ENCODE measurements around the gene SYT1. TPM values are rescaled to one million over a fixed set of nuclear protein-coding genes. Genes with fewer than 3 reads are reported as not detected.
A peak's percentile ranks its signal among the peaks of the same experiment; 100 is the strongest.

The SYT1 gene
- total and polyA plus RNA-seq, 2 of the 4 experiments (the other 2 are of a cell fraction), result 2.8 to 3.0 TPM

- Histone ChIP-seq H4K5ac (ENCODE audit: low read depth, low read length) (peak overlapping the region; percentile 2; the same call in 1 of the 2 replicates), H3K4ac (ENCODE audit: low read depth, low read length) (0 out of 2 replicates have a peak overlapping the region, but pooled peaks have one; percentile 35), H3K27ac (ENCODE audit: insufficient read depth, low read length) (no peak overlapping the region), H3K36me3 (ENCODE audit: control insufficient read depth, insufficient read depth, low read length) (no peaks in the 10 kb centered on the region), H2BK15ac (ENCODE audit: low read depth, low read length) (peak overlapping the region; percentile 29; the same call in 1 of the 3 replicates), H2BK5ac (ENCODE audit: low read depth, low read length, poor library complexity, severe bottlenecking) (peak overlapping the region; percentile 52), H3K4me2 (ENCODE audit: low read depth, low read length) (peak overlapping the region; percentile 45; the same call in 1 of the 2 replicates), H3K9me3 (ENCODE audit: control insufficient read depth, insufficient read depth, low read length) (no peaks in the 10 kb centered on the region), H3K14ac (replicated peaks; ENCODE audit: low read depth, low read length) (no peak overlapping the region), H2AFZ (replicated peaks; ENCODE audit: low read length, poor library complexity) (no peak overlapping the region), H3K9ac (ENCODE audit: low read depth, low read length) (no peak overlapping the region), H3K56ac (ENCODE audit: extremely low read depth, insufficient read depth, low read length) (no peak overlapping the region), H4K8ac (ENCODE audit: low read depth in 2 of 2, low read length in 2 of 2) (no peak overlapping the region), H3K23ac (ENCODE audit: low read depth, low read length) (no peak overlapping the region), H3K4me3 (ENCODE audit: insufficient read depth, low read depth, low read length) (no peak overlapping the region), H3K4me1 (ENCODE audit: control insufficient read depth, insufficient read depth, low read length) (peaks cover 4% of the 10 kb centered on the region; the same call in 1 of the 2 replicates), H2BK120ac (ENCODE audit: low read depth, low read length) (0 out of 2 replicates have a peak overlapping the region, but pooled peaks have one; percentile 10), H4K91ac (ENCODE audit: insufficient read depth, low read depth, low read length) (no peak overlapping the region), H4K20me1 (ENCODE audit: insufficient read depth, low read length) (no peaks in the 10 kb centered on the region), H3K9me1 (ENCODE audit: insufficient read depth, low read length) (no peaks in the 10 kb centered on the region), H3K79me1 (ENCODE audit: low read depth in 1 of 2, low read length in 2 of 2) (no peaks in the 10 kb centered on the region), H2AK9ac (replicated peaks; ENCODE audit: low read depth, low read length, poor library complexity) (no peak overlapping the region), H2AK5ac (ENCODE audit: low read depth, low read length) (no peak overlapping the region), H3K27me3 (ENCODE audit: control insufficient read depth, insufficient read depth, low read length) (no peaks in the 10 kb centered on the region), H3K18ac (ENCODE audit: low read depth, low read length) (peak overlapping the region; percentile 34; the same call in 1 of the 2 replicates), H2BK20ac (ENCODE audit: low read depth, low read length) (no peak overlapping the region)
- BruUV-seq (replicated peaks), result no TSS peak
- dilution Hi-C loops (cut with HindIII; ENCODE audit: low sequenced_read_pairs, unreplicated experiment), result no loop called here
- intact Hi-C loops (cut with micrococcal nuclease), result no loop called here
- peak; percentile 72 for DNase-seq
- ChIA-PET CTCF (no interaction called here), POLR2A (ENCODE audit: unreplicated experiment) (no interaction called here)
- TF ChIP-seq CEBPB (IDR thresholded peaks at IDR 0.05; ENCODE audit: low read depth, low read length) (no peak), MAZ (IDR thresholded peaks at IDR 0.05; ENCODE audit: borderline replicate concordance, low read depth, low read length) (no peak), MAFK (IDR thresholded peaks at IDR 0.05; ENCODE audit: low read depth, low read length) (peak; percentile 51; the same call in 1 of the 2 replicates), USF2 (IDR thresholded peaks at IDR 0.05; ENCODE audit: low read depth, low read length) (peak; percentile 62; the same call in 1 of the 2 replicates), SMC3 (IDR thresholded peaks at IDR 0.05; ENCODE audit: low read depth, low read length) (no peak)
- no CpG with 5 or more reads among the region's 2 CpGs for WGBS, 2 experiments (ENCODE audit: extremely low coverage in 2 of 2, insufficient read length in 1 of 2)
- in situ Hi-C loops (cut with MboI; ENCODE audit: low sequenced_read_pairs), result loop anchor here (10.0 to 25.0 kb wide), 5 partner anchors 332 to 1535 kb away; partner anchors contain the start of genes LIN7A and PPP1R12A
- ATAC-seq (ENCODE audit: low read depth), result peak; percentile 78
Measured at GRCh38 chr12:79402606-79403005, 538.0 kb downstream of the SYT1 start.
